ENCODE results near the gene STIM1.
"Not testable (repeated sequence)": the region's sequence is repeated elsewhere in the genome, so short reads cannot be mapped to it uniquely, and the experiment has no call there.

Gene STIM1

DNA sequence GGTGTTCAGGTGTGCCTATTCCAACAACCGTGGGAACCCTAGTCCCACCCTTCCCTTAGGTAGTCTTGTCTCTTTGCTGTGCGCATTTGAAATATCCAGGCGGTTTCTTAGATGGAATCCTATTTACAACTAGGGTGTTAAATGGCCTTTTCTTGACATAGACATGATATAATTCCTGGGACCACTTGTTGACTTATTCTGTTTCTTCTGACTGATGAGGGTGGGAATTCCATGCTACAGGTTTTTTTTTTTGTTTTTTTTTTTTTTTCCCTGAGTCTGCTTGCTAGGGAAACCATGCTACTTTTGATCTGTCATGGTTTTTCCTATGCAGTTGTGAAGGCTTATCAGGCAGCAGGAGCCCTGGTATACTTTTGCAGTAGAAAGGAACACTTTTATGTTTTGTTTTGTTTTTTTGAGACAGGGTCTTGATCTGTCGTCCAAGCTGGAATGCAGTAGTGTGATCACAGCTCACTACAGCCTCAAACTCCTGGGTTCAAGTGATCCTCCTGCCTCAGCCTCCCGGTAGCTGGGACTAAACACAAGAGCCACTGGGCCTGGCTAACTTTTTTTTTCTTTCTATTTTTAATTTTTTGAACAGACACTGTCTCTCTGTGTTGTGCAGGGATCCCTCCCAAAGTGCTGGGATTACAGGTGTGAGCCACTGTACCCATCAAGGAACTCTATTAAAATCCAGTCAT, 1.5 kb downstream of the STIM1 start:
- DNase-seq: no peak

DNA sequence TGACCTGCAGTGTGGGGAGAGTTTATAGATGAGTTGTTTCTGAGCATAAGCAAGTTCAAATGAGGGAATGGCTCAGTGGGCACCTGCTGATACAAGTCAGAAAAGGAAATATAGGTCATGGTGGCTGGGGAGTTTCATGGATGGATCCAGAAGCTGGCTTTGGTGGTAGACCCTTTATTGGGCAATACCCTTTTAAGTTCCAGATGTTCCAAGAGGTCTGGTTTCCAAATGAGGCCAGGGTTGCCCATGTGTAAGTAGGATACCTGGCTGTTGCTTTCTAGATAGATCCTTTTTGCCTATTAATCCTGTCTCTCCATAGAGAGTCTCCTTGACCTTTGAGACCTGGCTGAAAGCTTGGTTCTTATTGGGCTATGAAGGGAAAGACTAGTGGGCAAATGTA, 2.2 kb downstream of the STIM1 start:
- DNase-seq: no peak

DNA sequence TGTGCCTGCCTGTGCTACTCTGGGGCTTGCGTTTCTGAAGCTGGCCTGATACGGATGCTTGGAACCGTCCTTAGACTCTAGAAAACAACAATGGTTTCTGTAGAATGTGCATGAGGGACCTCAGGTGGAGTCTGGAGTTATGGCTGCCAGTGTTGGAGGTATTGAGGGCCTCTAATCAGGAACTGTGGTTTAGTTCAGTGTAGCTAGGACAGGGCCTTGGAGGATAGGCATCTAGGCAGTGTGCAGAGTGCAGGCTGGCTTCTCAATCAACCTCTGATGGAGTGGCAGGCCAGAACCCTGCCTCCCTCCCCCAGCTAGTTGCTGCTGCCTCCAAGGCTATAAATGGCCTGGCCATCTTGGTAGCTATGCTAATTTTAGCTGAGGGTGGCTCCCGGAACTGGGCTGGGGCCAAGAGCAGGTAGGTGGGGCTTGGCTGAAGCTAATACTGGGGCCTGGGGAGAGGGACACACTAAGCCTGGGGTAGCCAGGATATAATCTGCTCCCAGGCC, 4.0 kb downstream of the STIM1 start:
- no peak for DNase-seq

DNA sequence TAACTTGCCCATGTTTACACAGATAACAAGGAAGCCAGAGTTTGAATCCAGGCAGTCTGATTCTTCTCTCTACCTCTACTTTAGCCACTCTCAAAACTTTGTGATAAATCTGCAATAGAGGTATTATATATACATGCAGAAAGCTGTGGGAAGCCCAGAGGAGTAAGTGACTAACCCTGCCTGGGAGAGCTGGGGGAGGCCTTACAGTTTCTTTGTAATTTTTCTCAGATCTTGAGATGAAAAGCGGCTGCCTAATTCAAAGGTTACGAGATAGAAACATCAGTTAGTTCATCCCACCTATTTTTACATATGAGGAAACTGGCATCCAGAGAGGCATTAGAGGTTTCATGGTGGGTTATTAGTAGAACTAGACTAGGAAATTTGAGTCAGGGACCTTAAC, 4.9 kb downstream of the STIM1 start:
- no peak for DNase-seq

DNA sequence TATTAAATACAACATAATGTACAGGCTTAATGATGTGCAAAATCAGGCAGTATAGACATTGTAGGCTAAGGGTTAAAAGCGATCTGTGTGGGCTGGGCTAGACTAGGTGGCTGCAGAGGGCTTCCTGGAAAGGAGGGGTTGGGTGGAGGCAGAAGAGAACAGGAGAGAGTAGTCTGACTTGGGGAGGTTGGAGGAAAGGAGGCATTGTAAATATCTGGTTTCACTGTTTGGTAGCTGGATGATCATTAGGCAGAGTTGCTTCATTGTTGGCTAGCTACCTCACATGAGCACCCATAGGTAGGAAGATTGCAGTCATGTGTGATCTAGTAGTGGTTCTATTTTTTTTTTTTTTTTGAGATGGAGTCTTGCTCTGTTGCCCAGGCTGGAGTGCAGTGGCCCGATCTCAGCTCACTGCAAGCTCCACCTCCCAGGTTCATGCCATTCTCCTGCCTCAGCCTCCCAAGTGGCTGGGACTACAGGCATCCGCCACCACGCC, 5.5 kb downstream of the STIM1 start:
- DNase-seq: not testable (repeated sequence)

DNA sequence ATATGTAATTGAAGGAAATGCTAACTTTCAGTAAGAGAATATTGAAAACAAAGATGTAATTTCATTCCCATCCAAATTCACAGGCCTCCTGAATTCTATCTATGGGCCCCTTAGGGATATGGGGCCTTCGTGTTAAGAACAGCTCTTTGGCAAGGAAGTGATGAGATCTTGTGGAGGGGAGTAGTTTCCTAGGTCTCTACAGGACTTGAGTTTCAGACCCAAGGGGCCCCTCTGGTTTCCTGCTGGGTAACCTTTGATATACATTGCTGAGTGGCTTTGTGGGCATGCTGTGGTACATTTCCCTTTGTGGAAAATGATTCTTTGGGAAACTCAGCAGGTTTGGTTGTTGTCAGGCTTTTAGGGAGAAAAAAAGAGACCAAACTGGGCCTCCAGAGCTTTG, 6.2 kb downstream of the STIM1 start:
- no peak for DNase-seq

DNA sequence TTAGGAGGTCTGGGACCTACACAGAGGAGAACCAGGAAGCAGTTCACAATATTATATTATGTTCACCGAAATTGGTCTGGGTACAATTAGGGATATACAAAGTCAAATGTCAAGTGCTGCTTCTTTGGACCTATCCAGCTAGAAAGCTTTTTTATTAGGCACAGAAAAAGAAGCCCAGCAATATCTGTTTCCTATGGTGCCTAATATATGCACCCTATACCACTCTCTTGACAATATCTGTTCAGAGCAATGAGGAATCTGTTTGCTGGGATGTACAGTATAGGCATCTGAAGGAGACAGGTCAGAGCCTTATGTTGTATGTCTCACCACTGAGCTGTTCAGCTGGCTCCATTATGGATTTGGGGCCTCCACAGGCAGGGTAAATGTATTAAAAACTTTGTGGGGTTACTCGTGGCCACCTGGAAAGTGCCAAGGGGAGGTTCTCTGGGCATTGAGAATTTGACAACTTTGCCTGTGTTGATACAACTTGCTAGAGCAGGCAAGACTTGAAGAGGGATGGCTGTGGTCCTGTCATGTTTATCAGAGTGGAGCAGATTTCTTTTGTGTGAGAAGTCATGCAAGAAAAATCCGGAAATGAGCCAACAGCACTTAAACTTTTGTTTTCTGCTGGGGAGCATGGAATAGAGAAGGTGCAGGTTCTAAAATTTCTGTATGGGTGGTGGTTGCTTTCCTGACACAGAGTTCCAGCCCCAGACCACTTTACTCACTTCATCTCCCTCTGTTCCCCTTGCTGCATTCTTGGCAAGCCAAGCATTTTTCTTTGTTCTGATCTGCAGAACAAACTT, 10.1 kb downstream of the STIM1 start:
- no peak for DNase-seq

DNA sequence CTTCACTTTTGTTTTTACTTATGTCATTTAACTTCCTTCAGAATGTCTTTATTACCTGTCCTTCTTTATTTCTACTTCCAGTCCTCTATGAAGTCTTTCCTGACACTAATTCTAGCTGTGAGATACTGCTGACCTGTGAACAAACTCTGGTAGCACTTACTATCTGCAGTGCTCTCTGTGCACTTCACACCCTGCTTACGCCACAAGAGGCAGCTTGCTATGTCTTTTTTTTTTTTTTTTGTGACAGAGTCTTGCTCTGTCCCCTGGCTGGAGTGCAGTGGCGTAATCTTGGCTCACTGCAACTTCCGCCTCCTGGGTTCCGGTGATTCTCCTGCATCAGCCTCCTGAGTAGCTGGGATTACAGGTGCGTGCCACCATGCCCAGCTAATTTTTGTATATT, 10.7 kb downstream of the STIM1 start:
- DNase-seq: no peak

DNA sequence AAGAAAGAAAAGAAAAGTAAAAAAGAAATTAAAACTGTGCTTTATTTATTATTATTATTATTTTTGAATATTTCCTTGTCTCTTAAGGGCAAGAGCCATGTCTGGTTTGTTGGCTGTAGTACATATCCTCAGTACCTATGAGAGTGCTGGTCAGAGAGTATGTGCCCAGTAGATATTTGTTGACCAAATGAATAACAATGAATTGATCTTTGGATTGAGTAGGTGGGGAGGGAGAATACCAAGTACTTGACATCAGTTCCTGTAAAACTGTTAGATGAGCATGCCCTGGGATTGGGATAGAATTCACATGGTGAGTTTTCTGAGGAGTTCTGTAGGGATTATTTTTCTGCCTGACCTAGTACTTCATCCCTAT, 11.4 kb downstream of the STIM1 start:
- no peak for DNase-seq

DNA sequence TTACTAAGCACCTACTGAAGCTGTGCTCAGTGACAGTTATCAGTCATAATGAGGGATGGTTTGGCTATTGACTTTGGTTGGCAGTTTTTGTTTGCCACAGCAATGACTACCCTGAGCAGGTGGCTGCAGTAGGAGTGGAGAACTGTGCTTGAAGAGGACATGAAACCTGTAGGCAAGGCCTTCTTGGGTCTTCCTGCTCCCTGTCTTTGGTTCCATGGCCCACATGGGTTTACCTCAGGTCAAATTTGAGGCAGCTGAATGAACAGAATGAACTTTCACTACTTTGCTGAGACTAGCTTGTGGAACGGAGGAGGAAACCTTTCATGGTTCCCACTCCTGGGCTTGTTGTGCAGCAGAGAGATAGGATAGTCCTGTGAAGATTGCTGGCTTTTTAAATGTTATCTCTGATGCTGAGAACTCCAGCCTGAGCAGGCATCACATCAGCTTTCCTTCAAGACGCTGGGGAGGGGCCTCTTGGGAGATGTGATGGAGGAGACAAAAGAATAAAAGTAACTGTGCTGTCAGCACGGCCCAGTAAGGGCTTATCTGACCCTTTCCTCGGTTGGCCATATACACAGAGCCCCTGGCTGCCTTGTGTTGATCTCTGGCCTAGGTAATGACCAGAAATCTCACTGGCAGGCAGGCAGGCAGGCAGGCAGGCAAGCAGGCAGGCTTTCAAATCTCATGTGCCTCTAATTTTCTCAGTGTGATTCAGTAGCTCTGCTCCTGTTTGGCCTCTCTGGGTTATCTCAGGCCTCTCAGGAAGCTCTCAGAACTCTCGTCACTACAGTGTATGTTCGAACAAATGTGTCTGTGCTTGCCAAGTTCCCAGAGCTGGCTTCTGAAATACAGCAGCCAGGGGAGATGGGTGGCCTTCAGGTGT, 12.0 kb downstream of the STIM1 start:
- DNase-seq: no peak

DNA sequence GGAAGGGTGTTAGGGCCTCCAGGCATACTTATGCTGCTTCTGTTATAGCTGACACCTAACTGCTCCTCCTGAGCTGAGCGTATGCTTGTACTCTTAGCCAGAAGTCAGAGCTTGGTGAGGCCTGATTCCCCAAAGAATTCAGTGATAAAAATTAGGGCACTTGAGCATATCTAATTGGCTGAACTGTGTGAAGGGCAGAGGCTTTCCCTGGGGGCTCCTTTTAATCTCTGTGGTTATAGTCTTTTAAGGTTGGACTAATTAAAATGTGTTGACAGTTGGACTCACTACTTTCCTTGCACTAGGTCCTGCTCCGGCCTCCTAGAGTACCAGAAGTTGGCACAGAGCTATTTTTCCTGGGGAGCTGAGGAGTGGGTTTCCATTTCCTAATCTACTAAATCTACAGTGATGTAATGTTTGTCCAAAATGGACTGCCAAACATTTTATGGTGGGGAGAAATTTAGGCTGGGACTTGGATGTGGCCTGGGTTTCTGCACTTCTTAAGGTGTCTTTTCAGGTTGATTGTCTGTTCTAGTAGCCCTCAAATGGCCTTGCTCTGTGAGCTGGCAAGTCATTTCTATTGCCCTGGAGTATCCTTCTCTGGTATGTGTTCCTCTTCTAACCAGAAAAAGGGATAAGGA, 18.4 kb downstream of the STIM1 start:
- no peak for DNase-seq

DNA sequence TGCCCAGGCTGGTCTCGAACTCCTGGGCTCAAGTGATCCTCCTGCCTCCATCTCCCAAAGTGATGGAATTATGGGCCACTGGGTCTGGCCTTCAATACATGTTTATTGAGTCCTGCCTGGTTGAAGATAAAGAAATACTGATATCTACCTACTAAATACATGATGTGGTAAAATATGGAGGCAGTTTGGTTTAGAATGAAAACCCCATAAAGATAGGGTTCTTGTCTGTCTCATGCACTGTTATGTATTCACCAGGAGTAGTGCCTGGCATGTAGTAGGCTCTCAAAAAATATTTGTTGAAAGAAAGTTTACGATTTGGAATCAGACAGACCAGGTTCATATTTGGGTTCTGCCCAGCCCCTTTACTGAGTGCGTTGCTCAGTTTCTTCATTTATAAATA, 21.1 kb downstream of the STIM1 start:
- no peak for DNase-seq

DNA sequence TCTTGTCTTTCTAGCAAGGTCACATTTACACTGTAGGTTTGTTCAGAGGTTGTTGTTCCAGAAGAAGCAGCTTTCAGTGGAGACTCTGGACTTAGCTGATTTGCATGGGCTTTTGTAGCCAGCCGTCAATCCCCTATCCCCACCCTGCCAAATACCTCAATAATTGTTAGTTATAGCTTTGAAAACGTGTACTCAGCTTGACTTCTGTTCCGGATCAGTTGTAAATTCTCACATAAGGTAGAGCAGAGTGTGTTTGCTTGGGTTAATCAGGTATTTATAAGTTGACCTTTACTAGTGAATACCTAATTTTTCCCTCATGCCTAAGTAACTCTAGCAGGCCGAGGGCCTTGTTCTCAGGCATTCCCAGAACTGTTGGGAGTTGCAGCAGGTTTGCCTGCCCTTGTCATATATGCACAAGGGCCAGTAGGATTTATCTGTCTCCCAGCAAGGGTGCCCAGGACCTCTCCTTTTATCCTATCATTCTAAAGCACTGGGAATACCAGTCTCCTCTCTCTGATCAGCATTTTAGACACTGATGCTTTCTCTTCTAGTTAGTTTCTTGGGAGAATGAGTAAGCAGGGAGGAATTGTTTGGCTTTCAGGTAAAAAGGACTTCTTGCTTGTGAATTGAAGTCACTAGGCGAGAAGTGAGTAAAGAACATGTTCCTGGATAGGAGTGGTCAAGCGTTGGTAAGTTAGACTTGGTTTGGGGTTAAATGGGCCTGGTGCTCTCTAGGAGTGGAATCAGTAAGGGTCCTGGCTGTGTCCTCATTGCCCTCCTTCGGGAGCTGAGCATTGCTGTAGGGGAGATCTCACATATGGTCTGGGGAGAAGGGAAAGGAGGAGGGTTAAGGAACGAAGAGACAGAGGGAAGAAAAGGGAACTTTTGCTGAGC, 22.1 kb downstream of the STIM1 start:
- no peak for DNase-seq

DNA sequence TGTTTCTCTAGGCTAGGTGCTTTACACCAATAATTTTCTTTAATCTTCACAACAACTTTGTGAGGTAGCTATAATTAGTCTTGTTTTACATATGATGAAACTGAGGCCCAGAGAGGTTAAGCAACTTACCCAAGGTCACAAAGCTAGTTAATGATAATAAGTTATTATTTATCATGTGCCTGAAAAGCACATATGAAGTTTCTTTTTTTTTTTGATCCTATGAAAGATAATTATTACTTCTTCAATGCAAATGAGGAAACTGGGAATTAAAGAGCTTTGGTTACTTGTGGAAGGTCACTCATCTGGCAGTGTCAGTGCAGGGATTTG, 22.8 kb downstream of the STIM1 start:
- no peak for DNase-seq

DNA sequence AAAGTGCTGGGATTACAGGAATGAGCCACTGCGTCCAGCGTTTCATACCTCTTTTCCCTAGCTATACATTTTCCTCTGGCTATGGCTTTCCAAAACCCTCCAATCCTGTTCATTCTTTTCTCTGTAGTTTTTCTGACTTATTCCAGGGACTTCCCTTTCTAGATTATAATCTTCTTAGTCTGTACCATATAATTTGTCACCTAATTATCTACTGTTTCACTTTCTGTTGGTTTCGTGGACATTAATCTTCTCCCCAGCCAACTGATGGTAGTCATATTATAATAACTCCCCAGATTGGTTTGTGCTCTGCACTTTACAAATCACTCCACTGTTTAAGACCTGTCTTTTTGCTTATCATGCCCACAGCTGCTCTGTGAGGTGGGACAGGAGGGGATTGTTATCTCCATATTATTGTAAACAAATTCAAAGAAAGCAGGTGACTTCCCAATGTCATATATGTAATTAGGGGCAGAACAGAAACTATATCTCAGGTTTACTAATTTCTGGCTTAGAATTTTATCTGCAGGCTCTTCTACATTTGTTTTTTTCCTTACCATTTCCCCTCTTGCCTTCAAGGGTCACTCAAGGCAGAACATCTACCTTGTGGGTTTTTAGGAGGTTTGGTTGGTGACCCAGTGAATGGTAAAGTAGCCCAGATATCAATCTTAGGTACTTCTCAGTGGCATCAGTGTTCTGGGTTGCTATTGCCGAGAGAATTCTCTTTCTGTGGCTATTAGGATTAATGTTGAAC, 23.9 kb downstream of the STIM1 start:
- DNase-seq: no peak

DNA sequence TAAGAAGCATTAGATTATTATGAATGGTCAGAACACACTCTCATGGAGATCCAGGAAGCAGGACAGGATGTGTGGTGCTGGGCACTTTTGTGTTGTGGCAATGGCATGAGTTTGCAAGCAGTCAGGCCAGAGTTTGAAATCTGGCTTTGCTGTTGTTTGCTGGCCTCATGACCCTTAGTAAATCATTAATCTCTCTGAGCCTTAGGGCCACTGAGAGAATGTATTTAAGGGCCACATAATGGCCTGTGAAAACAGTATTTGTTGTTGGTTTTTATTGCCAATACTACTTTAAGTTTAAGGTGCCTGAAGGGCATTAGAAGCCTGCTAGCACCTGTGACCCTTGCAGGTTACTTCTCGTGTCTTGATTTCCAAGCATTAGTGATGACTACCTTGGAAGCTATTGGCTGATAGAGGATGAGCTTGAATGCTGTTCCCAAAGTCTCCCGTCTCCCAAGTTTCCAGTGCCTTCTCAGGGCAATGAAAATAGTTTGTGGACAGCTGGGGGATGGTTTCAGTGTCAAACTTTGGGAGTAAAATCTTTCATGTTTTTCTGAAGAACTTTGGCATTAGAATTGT, 24.6 kb downstream of the STIM1 start:
- no peak for DNase-seq

DNA sequence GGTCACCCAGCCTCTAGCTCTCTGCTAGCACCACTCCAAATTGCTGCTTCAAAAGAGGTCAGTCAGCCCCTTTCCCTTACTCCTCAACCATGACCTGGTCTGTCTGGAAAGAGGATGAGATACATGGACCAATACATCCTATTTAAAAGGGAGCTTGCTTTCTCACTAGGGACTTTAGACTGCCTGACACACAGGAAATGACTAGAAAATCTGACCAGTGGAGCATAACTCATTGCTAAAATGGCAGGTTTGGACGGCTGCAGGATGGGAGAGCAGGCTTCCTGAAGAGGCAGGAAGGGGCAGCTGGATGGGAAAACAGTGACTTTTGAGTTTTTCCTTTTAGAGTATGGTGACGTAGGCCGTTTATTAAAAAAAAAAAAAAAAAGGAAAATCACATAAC, 25.3 kb downstream of the STIM1 start:
- DNase-seq: no peak

DNA sequence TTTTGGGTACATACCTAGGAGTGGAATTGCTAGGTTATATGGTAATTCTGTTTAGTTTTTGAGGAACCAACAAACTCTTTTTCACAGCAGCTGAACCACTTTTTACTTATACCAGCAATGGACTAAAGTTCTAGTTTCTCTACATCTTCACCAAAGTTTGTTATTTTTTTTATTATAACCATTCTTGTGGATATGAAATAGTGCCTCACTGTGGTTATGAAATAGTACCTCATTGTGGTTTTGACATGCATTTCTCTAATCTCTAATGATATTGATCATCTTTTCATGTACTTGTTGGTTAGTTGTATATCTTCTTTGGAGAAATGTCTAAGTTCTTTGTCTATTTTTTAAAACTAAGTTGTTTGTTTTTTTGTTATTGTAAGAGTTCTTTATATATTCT, 27.2 kb downstream of the STIM1 start:
- no peak for DNase-seq

DNA sequence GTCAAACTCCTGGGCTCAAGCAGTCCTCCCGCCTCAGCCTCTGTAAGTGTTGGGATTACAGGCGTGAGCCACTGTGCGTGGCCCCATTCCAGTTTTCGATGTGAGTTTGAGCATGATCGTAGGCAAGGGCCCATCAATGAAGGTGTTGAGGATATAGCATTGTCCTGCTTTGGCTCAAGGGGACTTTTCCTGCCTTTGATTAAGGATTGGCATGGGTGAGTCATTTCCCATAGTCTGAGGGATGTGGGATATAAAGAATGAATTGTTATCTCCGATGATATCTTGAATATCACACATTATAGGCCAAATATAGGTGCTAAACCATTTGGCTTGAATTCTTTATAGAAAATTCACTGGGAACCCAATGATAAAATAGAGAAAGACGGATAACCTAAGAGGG, 30.4 kb downstream of the STIM1 start:
- DNase-seq: no peak

DNA sequence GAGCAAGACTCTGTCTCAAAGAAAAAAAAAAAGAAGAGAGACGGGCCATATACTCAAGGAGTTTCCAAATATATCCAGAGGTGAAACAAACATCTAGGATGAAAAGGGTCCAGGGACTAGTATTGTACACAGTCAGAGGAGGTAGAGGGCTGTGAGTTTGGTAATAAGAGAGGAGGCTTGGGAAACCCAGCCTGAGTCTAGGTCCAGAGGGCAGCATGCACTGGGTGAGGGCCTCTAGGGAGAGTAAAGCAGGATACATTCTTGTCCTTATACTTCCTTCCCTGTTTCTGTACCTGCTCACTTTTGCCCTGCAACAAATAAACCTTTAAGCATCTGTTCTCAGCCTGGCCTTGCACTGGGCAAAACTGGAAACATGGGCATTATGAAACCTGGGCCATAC, 31.5 kb downstream of the STIM1 start:
- no peak for DNase-seq

DNA sequence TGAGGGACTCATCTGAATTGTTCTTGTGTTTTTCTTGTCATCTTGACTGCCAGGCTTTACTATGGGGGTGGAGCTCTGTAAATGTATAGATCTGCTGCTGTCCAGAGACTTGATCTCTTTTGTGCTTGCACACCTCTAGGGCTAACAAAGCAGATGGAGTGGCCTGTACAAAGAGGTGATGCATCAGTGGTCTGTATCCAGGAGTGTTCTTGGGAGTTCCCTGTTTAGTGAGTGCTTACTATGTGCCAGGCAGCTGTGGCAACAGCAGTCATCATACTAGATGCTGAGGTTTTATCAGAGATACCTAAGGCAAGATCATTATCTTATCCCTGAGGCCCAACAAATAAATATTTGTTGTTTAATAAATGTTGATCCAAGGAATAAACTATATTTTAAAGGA, 33.4 kb downstream of the STIM1 start:
- no peak for DNase-seq
